ENCODE data around the gene ULBP1.

DNA sequence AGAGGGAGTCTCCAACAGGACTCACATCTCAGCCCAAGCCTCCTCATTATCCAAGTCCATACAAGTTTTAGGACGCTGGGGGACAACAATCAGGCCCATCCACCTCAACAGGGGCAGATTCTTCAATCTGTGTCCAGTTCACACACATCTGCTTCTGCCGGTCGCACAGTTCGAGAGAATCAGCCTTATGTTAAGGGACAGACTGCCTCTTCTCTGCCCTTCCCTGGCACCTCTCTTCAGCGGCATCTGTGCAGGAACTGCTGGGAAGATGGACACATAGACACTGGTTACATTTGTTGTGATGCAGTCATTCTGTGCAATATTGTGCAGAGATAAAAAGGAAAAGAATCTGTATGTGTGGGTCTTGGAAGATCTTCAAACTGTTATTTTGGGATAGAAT, 21.0 kb downstream of the ULBP1 start:
- TF ChIP-seq CTCF (IDR thresholded peaks at IDR 0.05): no peak
- TF ChIP-seq POLR2AphosphoS5 (IDR thresholded peaks at IDR 0.05): no peak
- TF ChIP-seq POLR2A (IDR thresholded peaks at IDR 0.05): no peak
